Measurements from ENCODE around the gene PLSCR2.
"Not testable (repeated sequence)": the region's sequence is repeated elsewhere in the genome, so short reads cannot be mapped to it uniquely, and the experiment has no call there.

Gene PLSCR2

DNA sequence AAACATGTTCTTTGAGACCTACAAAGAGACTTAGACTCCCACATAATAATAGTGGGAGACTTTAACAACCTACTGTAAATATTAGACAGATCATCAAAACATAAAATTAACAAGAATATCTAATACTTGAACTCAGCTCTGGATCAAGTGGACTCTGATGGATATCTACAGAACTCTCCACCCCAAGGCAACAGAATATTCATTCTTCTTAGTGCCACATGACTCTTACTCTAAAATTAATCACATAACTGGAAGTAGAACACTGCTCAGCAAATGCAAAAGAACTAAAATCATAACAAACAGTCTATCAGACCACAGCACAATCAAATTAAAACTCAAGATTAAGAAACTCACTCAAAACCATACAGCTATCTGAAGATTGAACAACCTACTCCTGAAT is 15.9 kb upstream of the PLSCR2 start:
- no peak for DNase-seq

DNA sequence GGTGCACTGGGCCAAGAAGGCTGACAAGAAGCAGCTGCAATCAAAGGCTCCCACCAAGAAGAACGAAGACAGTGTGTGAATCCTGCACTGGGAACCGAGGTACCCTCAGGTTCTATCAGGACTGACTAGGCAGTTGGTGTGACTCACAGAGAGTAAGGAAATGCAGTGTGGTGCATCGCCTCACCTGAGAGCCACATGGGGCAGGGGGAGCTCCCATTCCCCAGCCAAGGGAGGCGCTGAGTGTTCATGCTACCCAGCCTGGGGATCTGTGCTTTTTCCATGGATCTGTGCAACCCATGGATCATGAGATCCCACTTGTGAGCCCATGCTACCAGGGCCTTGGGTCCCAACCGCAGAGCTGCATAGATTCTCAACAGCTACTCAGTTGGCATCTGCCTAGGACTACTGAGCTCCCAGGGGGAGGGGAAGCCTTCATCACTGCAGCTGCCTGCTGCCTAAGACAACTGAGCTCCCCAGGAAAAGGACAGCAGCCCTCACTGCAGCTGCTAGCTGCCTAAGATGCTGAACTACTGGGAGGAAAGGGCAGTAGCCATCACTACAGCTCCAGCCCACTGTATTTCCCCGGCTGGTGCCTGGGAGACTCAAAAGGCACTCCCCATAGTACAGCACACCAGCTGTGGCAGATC is 6.9 kb upstream of the PLSCR2 start:
- DNase-seq = no peak

DNA sequence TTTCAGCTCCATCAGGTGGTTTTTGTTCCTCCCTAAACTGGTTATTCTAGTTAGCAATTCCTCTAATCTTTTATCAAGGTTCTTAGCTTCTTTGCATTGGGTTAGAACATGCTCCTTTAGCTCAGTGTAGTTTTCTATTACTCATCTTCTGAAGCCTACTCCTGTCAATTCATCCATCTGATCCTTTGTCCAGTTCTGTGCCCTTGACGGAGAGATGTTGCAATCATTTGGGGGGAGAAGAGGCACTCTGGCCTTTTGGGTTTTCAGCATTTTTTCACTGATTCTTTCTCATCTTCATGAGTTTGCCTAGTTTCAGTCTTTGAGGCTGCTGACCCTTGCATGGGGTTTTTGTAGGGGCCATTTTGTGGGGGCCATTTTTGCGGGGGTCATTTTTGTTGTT is 5.6 kb upstream of the PLSCR2 start:
- not testable (repeated sequence) for DNase-seq

DNA sequence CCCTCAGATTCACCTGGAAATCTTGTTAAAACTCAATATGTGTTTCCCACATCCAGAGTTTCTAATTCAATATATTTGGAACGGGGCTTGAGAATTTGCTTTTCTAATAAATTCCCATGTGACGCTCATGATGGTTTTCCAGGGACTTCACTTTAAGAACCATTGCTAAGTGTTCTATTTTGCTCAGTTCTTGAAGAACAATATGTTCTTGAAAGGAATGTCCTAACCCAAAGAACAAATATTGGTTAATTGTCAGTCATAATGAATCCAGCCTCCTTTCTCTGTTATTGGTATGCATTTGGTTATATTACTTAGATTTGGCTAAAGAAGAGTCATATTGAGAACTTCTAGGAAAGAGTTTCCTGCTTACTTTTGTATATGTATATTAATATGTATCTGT is 4.4 kb upstream of the PLSCR2 start:
- DNase-seq = no peak

DNA sequence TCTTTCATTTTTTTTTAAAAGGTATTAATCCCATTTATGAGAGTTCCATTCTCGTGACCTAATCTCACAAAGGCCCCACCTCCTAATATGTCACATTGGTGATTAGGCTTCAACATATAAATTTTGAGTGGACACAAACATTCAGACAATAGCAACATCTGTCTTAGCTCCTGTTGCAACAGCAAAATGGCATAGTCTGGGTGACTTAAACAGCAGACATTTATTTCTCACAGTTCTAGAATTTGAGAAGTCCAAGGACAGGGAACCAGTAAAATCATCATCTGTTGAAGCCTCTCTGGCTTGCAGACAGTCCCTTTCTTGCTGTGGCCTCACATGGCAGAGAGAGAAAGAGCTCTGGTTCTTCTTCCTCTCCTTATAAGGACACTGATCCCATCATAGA is 3.2 kb upstream of the PLSCR2 start:
- no peak for DNase-seq

DNA sequence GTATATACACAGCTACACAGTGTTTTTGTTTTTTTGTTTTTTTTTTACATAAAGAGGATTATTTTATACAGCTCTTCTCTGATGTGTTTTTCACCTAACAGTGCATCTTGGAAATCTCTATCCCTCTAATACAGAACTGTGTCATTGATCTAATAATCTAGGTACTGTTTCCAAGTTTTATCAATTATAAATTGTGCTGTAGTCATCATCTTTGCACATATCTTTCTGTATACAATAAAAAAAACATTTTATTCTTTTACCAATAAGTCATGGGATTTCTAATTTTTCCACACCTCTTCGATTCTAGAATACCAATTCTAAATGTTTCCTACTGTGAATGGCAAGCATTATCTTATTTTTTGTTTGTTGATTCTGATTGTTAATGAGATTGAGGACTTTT is 1.7 kb upstream of the PLSCR2 start:
- DNase-seq = no peak

DNA sequence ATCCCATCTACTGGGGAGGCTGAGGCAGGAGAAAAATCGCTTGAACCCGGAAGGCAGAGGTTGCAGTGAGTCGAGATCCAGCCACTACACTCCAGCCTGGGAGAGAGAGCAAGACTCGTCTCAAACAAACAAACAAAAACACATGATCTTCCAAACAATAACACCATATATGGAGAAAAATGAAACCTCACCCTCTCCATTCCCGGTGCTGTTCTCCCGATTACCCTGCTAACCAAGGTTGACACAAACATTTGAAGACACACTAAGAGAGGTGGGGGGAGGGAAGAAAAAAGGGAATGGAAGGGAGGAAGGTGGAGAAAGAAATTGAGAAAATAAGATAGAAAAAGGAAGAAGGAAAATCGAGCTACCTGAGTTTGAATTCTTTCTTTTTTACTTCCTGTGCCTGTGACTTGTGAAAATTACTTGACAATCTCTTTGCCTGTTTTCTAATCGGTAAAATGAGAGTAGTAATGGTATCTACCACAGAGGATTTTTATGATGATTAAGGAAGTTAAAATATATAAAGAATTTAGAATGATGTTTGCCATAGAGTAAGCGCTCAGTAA is 1.1 kb upstream of the PLSCR2 start:
- DNase-seq = no peak

DNA sequence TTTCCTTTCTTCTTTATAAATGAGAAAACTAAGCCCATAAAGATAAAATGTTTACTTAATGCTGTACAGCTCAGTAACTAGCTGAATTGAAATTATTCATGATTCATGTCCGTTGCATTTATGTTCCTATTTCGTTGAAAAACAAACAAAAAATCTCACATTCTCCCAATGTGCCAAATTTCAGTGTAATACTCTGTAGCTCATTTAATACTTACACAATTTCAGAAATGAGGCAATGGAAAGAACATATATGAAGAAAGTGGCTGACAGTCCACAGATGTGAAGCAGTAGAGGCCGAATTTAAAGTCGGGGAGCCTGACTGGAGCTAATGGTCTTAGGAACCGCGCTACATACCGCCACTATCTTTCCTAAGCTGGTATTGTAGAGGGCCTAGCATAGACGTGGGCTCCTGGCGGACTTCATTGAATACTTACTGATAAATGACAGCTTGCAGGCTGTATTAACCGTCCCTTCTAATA is 651 bp downstream of the PLSCR2 start:
- DNase-seq = no peak

DNA sequence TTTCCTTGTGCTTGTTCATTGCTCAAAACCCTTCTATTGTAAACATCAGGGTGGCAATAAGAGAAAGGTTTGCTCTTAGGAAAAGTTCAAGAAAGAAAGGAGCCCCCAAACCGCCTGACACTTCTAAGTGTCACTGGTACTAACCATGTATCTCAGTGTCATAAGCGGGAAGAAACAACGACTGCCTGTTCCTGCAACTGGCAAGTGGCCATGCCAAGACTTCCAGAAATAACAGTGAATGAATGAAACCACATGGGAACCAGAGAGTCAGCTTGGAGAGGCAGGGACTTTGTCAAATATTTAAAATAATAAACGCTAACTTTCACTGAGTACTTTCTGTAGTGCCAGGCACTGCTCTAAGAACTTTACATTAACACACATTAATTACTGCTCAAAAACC is 1.1 kb downstream of the PLSCR2 start:
- DNase-seq = no peak

DNA sequence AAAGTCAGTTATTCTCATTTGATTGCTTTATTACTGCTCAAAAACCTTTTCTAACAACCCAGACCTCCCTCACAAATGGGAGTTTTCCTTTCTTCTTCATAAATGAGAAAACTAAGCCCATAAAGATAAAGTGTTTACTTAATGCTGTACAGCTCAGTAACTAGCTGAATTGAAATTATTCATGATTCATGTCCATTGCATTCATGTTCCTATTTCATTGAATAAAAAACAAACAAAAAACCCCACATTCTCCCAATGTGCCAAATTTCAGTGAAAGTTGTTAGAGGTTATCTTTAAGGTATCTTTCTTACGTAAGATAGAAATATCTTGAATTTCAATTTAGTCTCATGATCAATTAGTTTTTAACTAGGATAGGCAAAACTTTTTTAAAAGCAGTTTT is 2.8 kb downstream of the PLSCR2 start:
- no peak for DNase-seq

DNA sequence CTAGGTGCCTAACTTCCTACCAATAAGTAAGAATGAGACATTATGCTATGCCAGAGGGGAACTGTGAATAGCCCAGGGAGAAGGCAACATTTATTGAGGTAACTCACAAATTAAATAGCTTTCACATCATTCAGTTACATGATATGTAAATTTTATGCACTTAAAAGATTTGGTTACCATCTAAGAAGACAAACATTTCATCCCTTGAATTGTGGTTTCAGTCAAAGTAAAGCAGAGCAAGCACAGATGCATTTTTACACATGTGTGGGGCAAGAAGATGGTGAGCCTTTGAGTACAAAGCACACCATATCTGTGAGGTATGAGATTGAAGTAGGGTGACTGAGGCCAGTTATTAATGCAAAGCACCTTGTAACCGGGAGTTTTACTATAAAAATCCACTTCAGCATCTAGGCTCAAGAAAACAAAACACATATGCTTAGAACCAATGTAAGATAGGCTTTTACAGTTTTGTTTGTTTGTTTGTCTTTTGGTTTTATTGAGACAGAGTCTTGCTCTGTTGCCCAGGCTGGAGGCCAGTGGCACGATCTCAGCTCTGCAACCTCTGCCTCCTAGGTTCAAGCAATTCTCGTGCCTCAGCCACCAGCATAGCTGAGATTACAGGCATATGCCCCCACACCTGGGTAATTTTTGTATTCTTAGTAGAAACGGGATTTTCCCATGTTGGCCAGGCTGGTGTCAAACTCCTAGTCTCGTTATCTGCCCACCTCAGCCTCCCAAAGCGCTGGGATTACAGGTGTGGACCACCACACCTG is 3.5 kb downstream of the PLSCR2 start:
- no peak for DNase-seq

DNA sequence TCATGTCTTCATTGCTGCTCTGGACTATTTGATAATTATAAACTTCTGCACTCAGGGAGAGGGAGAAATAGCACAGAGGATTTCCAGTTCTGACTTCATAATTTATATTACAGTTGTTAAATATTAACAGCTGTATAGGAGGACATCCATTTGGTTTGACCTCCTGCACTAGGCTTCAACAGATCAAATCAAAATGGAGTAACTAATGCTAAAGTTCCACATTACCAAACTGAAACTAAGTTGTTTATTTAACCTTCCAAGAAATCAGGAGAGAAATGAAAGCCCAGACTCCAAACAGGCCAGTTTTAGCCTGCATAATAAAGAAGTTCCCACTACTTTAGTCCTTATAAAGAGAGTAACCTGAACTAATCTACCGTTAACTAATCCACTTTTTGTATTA is 4.6 kb downstream of the PLSCR2 start:
- DNase-seq = no peak

DNA sequence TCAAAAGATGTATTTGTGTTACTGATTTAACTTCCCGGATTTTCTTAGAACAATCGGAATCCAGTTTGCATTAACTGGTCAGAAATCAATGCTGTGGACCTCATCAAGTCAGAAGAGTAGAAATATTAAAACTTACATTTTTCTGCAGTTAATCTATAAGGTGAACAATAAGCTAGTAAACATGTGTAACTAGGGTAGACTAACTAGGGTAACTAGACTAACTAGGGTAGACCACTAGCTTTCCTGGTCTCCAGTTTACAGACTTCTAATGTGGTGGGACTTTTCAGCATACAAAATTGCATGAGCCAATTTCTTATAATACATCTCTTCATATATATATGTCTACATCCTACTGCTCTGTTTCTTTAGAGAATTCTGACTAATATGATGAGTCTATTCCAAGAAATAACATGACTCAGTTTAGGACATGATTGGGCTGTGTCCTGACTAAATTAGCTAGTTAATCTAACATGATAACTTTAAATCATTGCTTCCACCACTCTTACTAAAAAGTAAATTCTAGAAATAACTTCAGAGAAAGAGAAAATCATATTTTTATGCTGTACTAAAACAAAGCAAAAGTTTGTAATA is 5.3 kb downstream of the PLSCR2 start:
- no peak for DNase-seq

DNA sequence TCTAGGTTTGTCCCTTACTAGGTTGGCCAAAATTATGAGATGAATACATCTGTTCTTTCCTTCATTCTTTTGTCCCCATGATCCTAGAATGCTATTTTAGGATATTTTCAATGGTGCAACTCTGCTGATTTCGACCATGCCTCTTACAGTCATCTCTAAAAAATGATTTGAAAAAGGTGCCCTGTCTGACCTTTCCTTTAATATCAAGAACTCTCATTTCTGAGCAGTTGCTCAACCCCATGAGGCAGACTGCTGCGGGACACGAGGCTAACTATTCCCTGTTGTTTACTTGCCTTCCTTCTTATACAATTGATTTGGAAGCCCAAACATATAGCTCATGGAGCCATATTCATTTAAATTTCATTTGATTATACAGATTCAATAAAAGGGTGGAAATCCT is 14.6 kb downstream of the PLSCR2 start:
- DNase-seq = no peak

DNA sequence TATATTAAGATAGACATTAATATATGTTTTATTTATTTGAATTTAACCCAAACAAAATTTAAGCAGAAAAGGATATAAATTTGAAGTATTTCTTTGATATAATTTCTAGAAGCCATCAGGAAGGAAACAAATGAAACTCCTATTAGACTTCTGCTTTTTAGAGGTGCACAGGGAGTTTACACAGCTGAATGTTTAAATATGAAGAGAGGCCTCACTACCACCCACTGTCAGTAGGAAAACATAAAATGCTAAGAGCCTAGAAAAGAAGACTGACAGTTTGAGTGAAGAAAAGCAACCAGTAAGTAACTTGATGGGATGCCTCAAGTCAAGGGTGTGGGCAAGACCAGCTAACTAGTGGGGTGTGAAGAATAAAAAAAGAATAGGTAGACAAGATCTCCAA is 19.7 kb downstream of the PLSCR2 start:
- DNase-seq = no peak

DNA sequence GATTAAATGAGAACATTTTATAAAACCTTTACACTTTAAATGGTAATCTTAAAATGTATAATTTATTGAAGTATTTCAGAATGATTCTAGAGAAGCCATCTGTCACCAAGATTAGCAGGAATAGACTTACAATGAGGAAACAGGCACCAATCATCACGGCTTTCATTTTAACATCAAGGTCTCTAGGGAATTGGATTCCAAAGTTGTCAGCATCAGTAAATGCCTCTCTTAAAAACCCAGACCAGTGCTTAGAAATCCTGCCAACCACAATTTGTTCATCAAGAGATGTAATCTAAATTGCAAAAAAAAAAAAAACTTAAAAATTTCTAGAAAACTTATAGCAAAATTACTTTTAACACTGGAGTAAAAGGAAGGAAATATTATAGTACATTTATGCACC is 20.3 kb downstream of the PLSCR2 start:
- no peak for DNase-seq

DNA sequence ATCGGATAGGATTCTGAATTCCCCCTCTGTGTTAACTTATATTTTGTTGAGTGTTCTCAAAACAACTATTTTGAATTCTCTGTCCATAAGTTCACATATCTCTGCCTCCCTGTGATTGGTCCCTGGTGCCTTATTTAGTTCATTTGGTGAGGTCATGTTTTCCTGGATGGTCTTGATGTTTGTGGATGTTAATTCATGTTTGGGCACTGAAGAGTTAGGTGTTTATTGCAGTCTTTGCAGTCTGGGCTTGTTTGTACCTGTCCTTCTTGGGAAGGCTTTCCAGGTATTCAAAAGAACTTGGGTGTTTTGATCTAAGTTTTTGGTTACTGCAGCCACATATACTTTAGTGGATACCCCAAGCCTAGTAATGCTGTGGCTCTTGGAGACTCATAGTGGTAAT is 23.3 kb downstream of the PLSCR2 start:
- DNase-seq = no peak

DNA sequence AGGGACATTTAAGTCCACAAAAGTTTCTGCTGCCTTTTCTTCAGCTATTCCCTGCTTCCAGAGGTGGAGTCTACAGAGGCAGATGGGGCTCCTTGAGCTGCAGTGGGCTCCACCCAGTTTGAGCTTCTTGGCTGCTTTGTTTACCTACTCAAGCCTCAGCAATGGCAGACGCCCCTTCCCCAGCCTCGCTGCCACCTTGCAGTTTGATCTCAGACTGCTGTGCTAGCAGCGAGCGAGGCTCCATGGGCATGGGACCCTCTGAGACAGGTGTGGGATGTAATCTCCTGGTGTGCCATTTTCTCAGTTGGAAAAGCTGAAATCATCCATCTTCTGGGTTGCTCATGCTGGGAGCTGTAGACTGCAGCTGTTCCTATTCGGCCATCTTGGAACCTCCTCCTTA is 29.1 kb downstream of the PLSCR2 start:
- not testable (repeated sequence) for DNase-seq

DNA sequence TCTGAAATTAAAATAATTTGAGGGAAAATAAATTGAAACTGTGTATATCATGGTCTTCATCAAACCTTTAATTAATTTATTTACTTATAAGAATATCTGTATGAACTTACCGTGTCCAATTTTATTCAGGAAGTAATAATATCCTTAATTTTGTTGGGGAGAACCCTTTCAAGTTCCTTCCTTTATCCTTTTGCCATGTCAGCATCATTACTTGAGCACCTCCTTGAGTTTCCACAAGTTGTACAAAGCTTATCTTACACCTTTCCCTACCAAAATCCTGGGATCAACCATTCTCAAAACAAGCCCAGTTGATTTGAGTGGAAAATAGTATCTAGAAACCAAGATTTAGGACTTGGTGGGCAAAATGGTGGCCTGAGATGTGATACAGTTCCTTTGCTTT is 37.3 kb downstream of the PLSCR2 start:
- no peak for DNase-seq

DNA sequence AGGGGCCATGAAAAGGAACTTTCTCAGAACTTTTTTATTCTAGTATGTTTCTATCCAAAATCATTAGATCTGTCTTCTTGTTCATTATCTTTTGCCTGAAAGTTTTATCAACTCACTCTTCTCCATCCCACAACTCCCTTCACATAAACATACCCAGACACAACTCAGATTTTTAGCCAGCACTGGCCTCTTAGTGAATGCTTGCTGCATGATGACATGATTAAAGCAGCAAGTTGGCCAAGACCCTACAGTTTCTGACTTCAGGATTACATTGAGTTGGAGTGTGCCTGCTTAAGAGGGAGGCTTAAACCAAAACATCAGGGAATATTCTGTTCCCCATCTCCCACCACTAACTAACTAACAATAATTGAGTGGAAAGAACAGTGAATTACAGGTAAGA is 38.1 kb downstream of the PLSCR2 start:
- no peak for DNase-seq

DNA sequence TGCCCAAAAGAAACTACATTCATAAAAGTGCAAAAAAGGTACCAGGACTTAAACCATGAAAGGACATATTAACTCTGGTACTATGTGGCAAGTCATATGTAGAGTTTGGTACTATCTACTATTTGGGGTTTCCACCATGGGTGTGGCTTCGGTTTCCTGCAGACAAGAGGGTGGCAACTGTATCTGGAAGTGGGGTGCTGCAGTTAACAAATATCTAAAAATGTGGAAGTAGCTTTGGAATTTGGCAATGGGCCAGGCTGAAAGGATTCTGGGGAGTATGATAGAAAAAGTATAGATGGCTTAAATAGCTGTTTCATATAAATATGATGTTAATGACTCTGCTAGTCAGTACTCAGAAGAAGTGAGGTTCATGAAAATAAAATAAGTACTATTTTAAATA is 44.0 kb downstream of the PLSCR2 start:
- DNase-seq = no peak

DNA sequence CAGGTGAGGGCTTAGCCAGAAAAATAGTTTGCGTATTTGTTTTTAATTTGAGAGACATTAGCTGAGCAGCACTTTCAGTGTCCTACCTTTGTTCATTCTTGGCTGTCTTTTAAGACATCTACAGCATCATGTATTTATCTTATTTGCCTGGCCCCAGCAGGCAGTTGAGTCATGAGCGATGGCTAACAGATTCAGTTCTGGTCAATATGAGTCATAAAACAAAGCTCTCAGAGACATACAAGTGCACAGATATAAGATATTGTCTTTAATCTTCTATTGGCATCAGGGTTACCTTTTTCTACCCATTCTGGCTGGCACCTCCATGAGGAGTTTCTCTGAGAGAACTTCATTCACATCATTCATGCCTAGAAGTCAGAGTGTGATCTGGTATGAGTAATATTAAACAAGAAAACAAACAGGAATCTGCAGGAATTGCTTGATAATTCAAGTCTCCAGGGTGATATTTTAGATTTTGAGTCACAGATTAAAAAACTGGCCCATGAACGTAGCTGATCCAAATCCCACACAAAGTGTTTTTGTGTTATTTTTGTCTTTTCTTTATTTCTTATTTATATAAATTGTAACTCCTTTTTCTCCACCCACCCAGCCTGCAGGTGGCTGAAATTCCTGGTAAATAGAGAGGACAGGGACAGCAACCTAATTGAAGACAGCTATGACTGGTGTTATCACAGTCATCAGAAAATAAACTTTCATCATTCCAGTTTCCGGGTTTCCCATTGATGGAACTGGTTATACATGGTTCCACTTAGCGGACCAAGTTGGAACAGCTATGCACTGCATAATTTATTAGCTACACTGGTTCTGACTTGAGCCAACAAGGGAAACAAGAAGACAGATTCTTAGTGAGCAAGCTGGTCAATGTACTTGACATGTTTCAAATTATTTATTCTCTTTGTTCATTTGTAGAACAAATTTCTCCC is 47.3 kb downstream of the PLSCR2 start:
- no peak for DNase-seq

DNA sequence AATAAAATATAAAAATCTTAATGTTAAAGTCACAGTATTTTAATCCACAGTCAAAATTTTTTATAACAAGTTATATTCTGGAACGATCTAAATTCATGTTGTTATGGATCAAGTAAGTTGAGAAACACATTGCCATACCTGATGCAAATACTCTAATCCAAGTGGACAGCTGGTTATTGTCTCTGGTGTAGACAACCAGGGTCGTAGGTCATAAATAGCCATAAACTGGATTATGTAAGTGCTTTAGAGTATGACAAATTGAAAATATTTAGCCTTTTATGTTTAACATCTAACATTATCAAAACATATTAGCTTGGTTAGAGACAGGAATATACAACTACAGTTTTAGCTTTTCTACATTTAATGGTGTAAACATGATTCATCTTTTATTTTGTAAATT is 53.0 kb downstream of the PLSCR2 start:
- no peak for DNase-seq

All from activated gamma-delta T cell treated with Interleukin-2 at 50 U/mL for 16 hours (primary cell).